ENCODE measurements around the gene NR1D2. TPM values are rescaled to one million over a fixed set of nuclear protein-coding genes. Genes with fewer than 3 reads are reported as not detected.
A peak's percentile ranks its signal among the peaks of the same experiment; 100 is the strongest.

Gene NR1D2
- total and polyA plus RNA-seq, 2 experiments from 2014 or later = 12.5 to 18.8 TPM

DNA sequence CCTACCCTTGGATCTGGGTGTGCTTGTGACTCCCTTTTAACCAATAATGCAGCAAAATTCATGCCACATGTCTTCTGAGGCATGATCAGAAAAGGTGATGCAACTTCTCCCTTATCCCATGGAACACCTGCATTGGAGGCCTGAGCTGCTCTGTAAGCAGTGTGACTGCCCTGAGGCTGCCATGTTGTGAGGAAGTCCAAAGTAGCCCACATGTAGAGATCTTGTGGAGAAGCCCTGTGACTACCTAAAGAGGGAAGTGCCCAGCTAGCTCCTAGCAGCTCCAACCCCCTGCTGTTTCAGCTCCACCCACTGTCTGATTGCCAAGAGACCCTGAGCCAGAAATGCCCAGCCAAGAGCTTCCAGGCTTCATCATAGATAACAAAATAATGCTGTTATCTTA, 6.4 kb upstream of the NR1D2 start:
- no peaks in the 10 kb centered on the region for H3K9me3 ChIP-seq (ENCODE audit: low read depth)
- DNase-seq (ENCODE audit: low read depth in 1 of 2, low spot score in 1 of 2) = no peak
- TF ChIP-seq, protein P1, sequence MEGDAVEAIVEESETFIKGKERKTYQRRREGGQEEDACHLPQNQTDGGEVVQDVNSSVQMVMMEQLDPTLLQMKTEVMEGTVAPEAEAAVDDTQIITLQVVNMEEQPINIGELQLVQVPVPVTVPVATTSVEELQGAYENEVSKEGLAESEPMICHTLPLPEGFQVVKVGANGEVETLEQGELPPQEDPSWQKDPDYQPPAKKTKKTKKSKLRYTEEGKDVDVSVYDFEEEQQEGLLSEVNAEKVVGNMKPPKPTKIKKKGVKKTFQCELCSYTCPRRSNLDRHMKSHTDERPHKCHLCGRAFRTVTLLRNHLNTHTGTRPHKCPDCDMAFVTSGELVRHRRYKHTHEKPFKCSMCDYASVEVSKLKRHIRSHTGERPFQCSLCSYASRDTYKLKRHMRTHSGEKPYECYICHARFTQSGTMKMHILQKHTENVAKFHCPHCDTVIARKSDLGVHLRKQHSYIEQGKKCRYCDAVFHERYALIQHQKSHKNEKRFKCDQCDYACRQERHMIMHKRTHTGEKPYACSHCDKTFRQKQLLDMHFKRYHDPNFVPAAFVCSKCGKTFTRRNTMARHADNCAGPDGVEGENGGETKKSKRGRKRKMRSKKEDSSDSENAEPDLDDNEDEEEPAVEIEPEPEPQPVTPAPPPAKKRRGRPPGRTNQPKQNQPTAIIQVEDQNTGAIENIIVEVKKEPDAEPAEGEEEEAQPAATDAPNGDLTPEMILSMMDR (IDR thresholded peaks at IDR 0.05; ENCODE audit: low read depth, low read length) = no peak
- no peak overlapping the region for H3K4me3 ChIP-seq
- no peaks in the 10 kb centered on the region for H3K36me3 ChIP-seq
- no peaks in the 10 kb centered on the region for H3K27me3 ChIP-seq
- peaks cover 4% of the 10 kb centered on the region for H3K4me1 ChIP-seq (ENCODE audit: low read depth)
- H3K27ac ChIP-seq = no peak overlapping the region

- H3K4me3 ChIP-seq = no peak overlapping the region
- no peak overlapping the region for H3K27ac ChIP-seq
- TF ChIP-seq, protein P1 (IDR thresholded peaks at IDR 0.05; ENCODE audit: low read depth, low read length) = no peak
Measured at GRCh38 chr3:23940775-23941174, 4.3 kb upstream of the NR1D2 start.

GRCh38 chr3:23941440-23941839, 3.6 kb upstream of the NR1D2 start:
- TF ChIP-seq, protein P1 (IDR thresholded peaks at IDR 0.05; ENCODE audit: low read depth, low read length) = no peak
- H3K9me3 ChIP-seq (ENCODE audit: low read depth) = no peaks in the 10 kb centered on the region
- no peak overlapping the region for H3K4me3 ChIP-seq
- no peak for DNase-seq (ENCODE audit: low read depth in 1 of 2, low spot score in 1 of 2)
- no peak overlapping the region for H3K27ac ChIP-seq
- H3K36me3 ChIP-seq = peaks cover 3% of the 10 kb centered on the region
- no peaks in the 10 kb centered on the region for H3K27me3 ChIP-seq
- peaks cover 12% of the 10 kb centered on the region for H3K4me1 ChIP-seq (ENCODE audit: low read depth)

More at GRCh38 chr3:23940775-23941174, 4.3 kb upstream of the NR1D2 start:
- no peaks in the 10 kb centered on the region for H3K27me3 ChIP-seq
- no peaks in the 10 kb centered on the region for H3K9me3 ChIP-seq (ENCODE audit: low read depth)
- peaks cover 3% of the 10 kb centered on the region for H3K36me3 ChIP-seq
- DNase-seq (ENCODE audit: low read depth in 1 of 2, low spot score in 1 of 2) = no peak
- peaks cover 12% of the 10 kb centered on the region for H3K4me1 ChIP-seq (ENCODE audit: low read depth)

DNA sequence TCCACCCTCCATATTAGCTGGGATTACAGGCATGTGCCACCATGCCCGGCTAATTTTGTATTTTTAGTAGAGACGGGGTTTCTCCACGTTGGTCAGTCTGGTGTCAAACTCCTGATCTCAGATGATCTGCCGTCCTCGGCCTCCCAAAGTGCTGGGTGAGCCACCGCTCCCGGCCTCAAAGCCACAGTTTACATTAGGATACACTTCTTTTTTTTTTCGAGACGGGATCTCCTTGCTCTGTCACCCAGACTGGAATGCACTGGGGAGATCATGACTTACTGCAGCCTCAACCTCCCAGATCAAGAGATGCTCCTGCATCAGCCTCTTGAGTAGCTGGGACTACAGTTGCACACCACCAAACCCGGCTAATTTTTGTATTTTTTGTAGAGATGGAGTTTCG, 2.5 kb upstream of the NR1D2 start:
- Histone ChIP-seq H3K27ac (no peak overlapping the region), H3K36me3 (peaks cover 3% of the 10 kb centered on the region), H3K9me3 (ENCODE audit: low read depth) (no peaks in the 10 kb centered on the region), H3K4me3 (no peak overlapping the region), H3K4me1 (ENCODE audit: low read depth) (peaks cover 23% of the 10 kb centered on the region), H3K27me3 (no peaks in the 10 kb centered on the region)
- TF ChIP-seq, protein P1 (IDR thresholded peaks at IDR 0.05; ENCODE audit: low read depth, low read length) = no peak
- DNase-seq (ENCODE audit: low read depth in 1 of 2, low spot score in 1 of 2) = no peak

DNA sequence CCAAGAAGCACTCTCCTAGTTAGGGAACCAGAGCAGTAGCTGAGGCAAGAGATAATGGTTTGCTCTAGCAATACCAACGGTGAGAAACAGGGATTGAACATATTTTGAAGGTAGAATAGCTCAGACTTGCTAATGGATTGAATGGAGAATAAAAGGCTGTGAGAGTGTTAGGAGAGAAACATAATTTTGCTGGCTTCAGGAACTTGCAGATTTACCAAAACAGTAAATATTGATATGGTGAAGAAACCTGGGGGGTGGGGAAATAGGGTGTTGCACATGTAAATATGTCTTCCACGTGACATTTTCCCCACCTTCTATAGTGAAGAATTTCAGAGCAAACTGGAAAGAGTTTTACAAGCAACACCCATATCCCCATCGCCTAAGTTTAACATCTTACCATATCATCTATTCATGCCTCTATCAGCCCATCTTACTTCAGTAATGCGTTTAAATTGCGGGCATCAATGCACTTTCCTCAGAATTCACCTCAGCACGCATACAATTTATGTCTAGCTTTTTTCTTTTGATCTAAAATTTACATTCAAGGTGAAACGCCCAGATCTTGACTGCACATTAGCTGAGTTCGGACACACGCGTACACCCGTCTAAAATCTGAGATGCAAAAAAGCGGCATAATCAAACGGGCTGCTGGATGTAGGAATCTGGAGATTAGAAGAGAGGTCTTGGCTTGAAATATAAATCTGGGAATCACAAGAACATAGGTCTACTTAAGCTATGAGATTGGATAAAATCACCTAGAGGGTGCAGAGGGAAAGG, 891 bp upstream of the NR1D2 start:
- Histone ChIP-seq H3K4me3 (peak overlapping the region; percentile 66), H3K36me3 (peaks cover 3% of the 10 kb centered on the region), H3K27ac (peak overlapping the region; percentile 100), H3K27me3 (no peaks in the 10 kb centered on the region), H3K4me1 (ENCODE audit: low read depth) (peaks cover 35% of the 10 kb centered on the region), H3K9me3 (ENCODE audit: low read depth) (no peaks in the 10 kb centered on the region)
- DNase-seq (ENCODE audit: low read depth in 1 of 2, low spot score in 1 of 2) = peak in 1 of 2 donors; percentile 13
- TF ChIP-seq, protein P1 (IDR thresholded peaks at IDR 0.05; ENCODE audit: low read depth, low read length) = no peak
